GM19467 (cell line): ENCODE measurements around the gene TIMM44.
"Not testable (repeated sequence)": the region's sequence is repeated elsewhere in the genome, so short reads cannot be mapped to it uniquely, and the experiment has no call there.

ENCODE experiments used
- ATAC-seq: cut with Tn5 transposase; IDR thresholded peaks from one replicate; pipeline ENCODE4 v1.9.1; 2021; ENCODE audit warnings: mild to moderate bottlenecking, moderate library complexity; ENCODE audit not compliant: unreplicated experiment

Gene TIMM44

GRCh38 chr19:7953060-7953459, 9.6 kb upstream of the TIMM44 start:
- ATAC-seq: no peak

GRCh38 chr19:7947939-7948338, 4.5 kb upstream of the TIMM44 start:
- no peak for ATAC-seq

GRCh38 chr19:7944177-7944761, 803 bp upstream of the TIMM44 start:
- ATAC-seq: peak; percentile 20

GRCh38 chr19:7942981-7943443, 454 bp downstream of the TIMM44 start:
- ATAC-seq: no peak

- ATAC-seq: no peak
Measured at GRCh38 chr19:7941895-7942596, 1.4 kb downstream of the TIMM44 start.

- no peak for ATAC-seq
Measured at GRCh38 chr19:7940841-7941240, 2.6 kb downstream of the TIMM44 start.

GRCh38 chr19:7934766-7935165, 8.7 kb downstream of the TIMM44 start:
- no peak for ATAC-seq

GRCh38 chr19:7933828-7934725, 9.4 kb downstream of the TIMM44 start:
- ATAC-seq: no peak

GRCh38 chr19:7933411-7933810, 10.1 kb downstream of the TIMM44 start:
- no peak for ATAC-seq

- no peak for ATAC-seq
Measured at GRCh38 chr19:7932930-7933300, 10.6 kb downstream of the TIMM44 start.

GRCh38 chr19:7932276-7932929, 11.1 kb downstream of the TIMM44 start:
- no peak for ATAC-seq

- no peak for ATAC-seq
Measured at GRCh38 chr19:7931221-7932061, 12.0 kb downstream of the TIMM44 start.

GRCh38 chr19:7930765-7931164, 12.7 kb downstream of the TIMM44 start:
- ATAC-seq: no peak

GRCh38 chr19:7930030-7930429, 13.4 kb downstream of the TIMM44 start:
- ATAC-seq: not testable (repeated sequence)

- no peak for ATAC-seq
Measured at GRCh38 chr19:7928741-7929701, 14.4 kb downstream of the TIMM44 start.

- no peak for ATAC-seq
Measured at GRCh38 chr19:7928334-7928706, 15.1 kb downstream of the TIMM44 start.

GRCh38 chr19:7927605-7928333, 15.7 kb downstream of the TIMM44 start:
- ATAC-seq: no peak
